GM20000 (cell line): ENCODE data around the gene ARL4A.

Source experiments
- DNase-seq: peaks from one replicate; pipeline ENCODE4 v3.0.0; 2012; ENCODE audit warnings: low spot score
- TF ChIP-seq, protein P1 (sequence below): IDR thresholded peaks from 2 replicates; pipeline ENCODE4 v1.5.1; 2012; ENCODE audit warnings: mild to moderate bottlenecking, control low read depth; ENCODE audit errors: extremely low read depth, missing control alignments

The ARL4A gene

DNA sequence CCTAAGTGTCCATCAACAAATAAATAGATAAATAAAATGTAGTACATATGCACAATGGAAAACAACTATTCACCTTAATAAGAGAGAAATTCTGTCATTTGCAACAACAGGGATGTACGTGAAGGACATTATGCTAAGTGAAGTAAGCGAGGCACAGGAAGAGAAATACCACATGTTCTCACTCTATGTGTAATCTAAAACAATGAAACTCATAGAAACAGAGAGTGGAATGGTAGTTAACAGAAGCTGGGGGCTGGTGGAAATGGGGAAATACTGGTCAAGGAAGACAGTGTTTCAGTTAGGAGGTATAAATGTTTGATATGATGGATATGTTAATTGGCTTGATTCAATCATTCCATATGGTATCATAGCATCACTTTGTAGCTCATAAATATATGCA is 43.1 kb downstream of the ARL4A start:
- TF ChIP-seq, protein P1, sequence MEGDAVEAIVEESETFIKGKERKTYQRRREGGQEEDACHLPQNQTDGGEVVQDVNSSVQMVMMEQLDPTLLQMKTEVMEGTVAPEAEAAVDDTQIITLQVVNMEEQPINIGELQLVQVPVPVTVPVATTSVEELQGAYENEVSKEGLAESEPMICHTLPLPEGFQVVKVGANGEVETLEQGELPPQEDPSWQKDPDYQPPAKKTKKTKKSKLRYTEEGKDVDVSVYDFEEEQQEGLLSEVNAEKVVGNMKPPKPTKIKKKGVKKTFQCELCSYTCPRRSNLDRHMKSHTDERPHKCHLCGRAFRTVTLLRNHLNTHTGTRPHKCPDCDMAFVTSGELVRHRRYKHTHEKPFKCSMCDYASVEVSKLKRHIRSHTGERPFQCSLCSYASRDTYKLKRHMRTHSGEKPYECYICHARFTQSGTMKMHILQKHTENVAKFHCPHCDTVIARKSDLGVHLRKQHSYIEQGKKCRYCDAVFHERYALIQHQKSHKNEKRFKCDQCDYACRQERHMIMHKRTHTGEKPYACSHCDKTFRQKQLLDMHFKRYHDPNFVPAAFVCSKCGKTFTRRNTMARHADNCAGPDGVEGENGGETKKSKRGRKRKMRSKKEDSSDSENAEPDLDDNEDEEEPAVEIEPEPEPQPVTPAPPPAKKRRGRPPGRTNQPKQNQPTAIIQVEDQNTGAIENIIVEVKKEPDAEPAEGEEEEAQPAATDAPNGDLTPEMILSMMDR = no peak
- no peak for DNase-seq

DNA sequence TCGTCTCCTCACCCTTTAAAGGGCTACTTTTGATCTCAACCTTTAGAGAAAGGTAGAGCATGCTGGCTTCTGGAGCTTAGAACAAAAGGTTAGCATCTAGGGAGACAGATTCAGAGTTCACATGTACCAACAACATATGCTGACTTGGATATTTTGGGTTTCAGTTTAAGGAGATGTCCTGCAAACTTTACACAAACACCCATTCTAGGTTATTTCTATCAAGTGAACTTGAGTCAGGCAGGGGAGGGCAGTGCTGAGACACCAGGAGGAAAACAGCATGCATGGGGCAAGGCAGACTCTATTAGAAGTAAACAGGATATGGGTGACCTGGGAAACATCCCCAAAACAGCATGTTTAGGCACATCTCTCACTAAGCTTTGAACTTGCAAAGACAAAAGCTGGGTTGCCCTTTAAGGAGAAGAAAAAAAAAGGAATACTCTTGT is 43.8 kb downstream of the ARL4A start:
- no peak for DNase-seq
- TF ChIP-seq, protein P1 = no peak

DNA sequence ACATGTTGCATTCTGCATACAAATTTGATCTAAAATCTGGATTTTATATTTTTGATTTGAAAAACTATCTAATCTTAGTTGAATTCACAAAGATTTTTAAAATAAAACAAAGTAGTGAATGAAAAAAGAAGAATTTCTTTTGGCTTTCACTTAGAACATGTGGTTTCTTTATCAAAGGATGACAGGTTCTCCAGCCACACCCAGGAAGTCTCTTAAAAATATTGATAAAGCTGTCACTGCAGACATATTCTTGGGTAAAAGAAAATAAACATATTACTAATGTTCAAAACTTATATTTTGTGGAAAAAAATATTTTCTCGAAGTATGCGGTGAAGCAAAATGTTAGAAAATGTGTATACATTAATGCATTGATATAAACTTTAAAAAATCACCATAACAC is 44.3 kb downstream of the ARL4A start:
- TF ChIP-seq, protein P1 = no peak
- DNase-seq = no peak

DNA sequence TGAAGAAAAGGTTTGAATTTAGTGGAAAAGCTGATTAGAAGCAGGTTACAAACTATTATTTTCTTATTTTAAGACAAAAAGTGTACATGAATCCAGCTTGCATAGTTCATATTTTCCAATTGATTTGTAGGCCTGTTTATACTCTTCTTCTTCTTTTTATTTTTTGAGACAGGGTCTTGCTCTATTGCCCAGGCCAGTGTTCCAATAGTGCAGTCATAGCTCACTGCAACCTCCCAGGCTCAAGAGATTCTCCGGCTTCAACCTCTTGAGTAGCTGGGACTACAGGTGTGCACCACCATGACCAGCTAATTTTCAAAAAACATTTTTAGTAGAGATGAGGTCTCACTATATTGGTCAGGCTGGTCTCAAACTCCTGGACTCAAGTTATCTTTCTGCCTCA is 45.0 kb downstream of the ARL4A start:
- DNase-seq = no peak
- TF ChIP-seq, protein P1 = no peak

DNA sequence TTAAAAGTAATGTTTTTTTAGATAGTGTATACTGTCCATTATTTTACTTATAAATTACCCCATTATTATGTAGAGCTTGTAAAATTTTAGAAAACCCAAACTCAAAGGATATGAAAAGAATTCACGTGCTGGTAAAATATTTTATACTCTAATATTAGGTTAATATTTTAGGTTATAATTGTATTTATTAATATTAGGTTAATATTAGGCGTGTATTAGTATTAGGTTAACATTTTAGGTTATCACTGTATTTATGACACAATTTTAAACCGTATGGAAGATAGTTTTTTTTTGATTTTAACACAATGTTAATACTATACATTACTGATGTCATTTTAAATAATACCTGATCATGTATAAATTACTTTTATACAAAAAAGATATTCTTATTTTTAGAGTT is 48.5 kb downstream of the ARL4A start:
- TF ChIP-seq, protein P1 = no peak
- DNase-seq = no peak

DNA sequence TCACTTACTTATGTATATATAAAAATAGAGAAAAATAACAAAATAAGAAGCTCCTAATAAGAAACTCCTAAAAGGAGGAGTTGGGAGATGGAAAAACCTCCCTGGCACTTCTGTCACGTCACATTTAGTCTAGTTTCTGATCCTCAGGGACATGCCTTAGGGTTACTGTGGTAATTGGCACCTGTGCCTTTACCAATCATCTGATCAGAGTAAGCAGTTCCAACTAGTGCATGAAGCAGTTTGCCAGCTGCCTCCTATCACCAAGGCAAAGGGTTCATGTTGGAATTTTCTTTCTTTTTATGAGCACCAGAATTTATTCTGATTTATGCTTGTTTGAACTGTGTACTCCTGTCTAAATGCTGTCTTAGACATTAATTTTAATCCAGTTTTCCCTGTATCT is 49.9 kb downstream of the ARL4A start:
- DNase-seq = no peak
- TF ChIP-seq, protein P1 = no peak

DNA sequence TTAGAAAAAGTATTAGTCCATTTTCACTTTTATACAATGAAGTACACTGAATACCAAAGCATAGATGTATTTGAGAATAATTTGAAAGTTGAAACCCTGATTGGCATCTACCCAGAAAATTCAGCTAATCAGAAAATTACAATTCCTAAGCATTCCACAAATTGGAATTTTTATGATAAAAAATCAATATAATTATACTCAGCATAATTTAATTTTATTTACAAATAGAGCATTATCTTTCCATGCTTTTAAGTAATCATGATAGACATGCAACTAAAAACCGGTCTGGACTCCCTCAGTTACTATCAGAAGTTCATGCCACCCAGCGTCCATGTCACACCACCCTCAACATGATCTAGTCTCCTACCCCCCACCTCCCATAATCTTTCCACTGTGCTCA is 50.4 kb downstream of the ARL4A start:
- TF ChIP-seq, protein P1 = no peak
- no peak for DNase-seq
